Kasumi-1 (cell line): Measurements from ENCODE around the gene TFF3.

ENCODE experiments used
- DNase-seq, 2 experiments: peaks; one replicate each; lab custom pipeline; 2025; lab: John Stamatoyannopoulos, UW

Gene TFF3

GRCh38 chr21:42315296-42315891 is at the start of gene TFF3:
TSS of gene TFF3 (minus strand) at chr21:42315409. CDS start at chr21:42315374, 35 bp downstream.
- DNase-seq: no peak

GRCh38 chr21:42364304-42364865 is 49.2 kb upstream of the TFF3 start:
- peak; percentile 76 to 80 for DNase-seq

GRCh38 chr21:42363312-42363711 is 48.1 kb upstream of the TFF3 start:
- DNase-seq: no peak

- no peak for DNase-seq
These were observed 47.5 kb upstream of the TFF3 start for GRCh38 chr21:42362700-42363099.

- no peak for DNase-seq
These were observed 47.0 kb upstream of the TFF3 start for GRCh38 chr21:42362198-42362597.

GRCh38 chr21:42361286-42361685 is 46.1 kb upstream of the TFF3 start:
- DNase-seq: no peak

GRCh38 chr21:42360317-42360716 is 45.1 kb upstream of the TFF3 start:
- peak in 1 of 2 experiments; percentile 1 for DNase-seq

- DNase-seq: no peak
These were observed 43.7 kb upstream of the TFF3 start for GRCh38 chr21:42358937-42359336.

GRCh38 chr21:42358261-42358660 is 43.1 kb upstream of the TFF3 start:
- DNase-seq: no peak

- DNase-seq: no peak
These were observed 42.1 kb upstream of the TFF3 start for GRCh38 chr21:42357307-42357706.

- no peak for DNase-seq
These were observed 41.4 kb upstream of the TFF3 start for GRCh38 chr21:42356650-42357049.

- no peak for DNase-seq
These were observed 40.8 kb upstream of the TFF3 start for GRCh38 chr21:42356046-42356445.

GRCh38 chr21:42353623-42354022 is 38.4 kb upstream of the TFF3 start:
- DNase-seq: no peak

- DNase-seq: no peak
These were observed 37.4 kb upstream of the TFF3 start for GRCh38 chr21:42352441-42353095.

- DNase-seq: no peak
These were observed 36.6 kb upstream of the TFF3 start for GRCh38 chr21:42351626-42352440.

- no peak for DNase-seq
These were observed 35.8 kb upstream of the TFF3 start, which contains the start of gene TFF2 for GRCh38 chr21:42350927-42351426. TSS of gene TFF2 (minus strand) at chr21:42350994. CDS start at chr21:42350957, 37 bp downstream.

GRCh38 chr21:42350318-42350910 is 35.2 kb upstream of the TFF3 start:
- no peak for DNase-seq

GRCh38 chr21:42349420-42350317 is 34.5 kb upstream of the TFF3 start:
- DNase-seq: no peak

- DNase-seq: no peak
These were observed 33.6 kb upstream of the TFF3 start for GRCh38 chr21:42348762-42349161.

GRCh38 chr21:42347601-42348327 is 32.6 kb upstream of the TFF3 start:
- DNase-seq: no peak
